DOHH2 (cell line): ENCODE results near the gene TMEM273.

Source experiments
- H3F3A ChIP-seq: fragments of 200-600 bp; sonication (generic), shearing (Covaris generic); 2 replicates; pipeline ENCODE4 v1.6.0; 2016; ENCODE audit warnings: antibody characterized with exemption, mild to moderate bottlenecking; ENCODE audit not compliant: control insufficient read depth, insufficient read depth
- H3K27ac ChIP-seq: fragments of 200-600 bp; sonication (generic); 2 replicates; pipeline ENCODE4 v1.5.1; 2014; ENCODE audit warnings: low read depth, mild to moderate bottlenecking, low read length, moderate library complexity
- H3K27me3 ChIP-seq: fragments of 200-600 bp; sonication (generic); 2 replicates; pipeline ENCODE4 v1.6.1; 2014; ENCODE audit warnings: mild to moderate bottlenecking, low read length, mixed read lengths; ENCODE audit not compliant: control insufficient read depth
- H3K36me3 ChIP-seq: fragments of 200-600 bp; sonication (generic); 2 replicates; pipeline ENCODE4 v1.6.1; 2014; ENCODE audit warnings: mild to moderate bottlenecking, low read length, moderate library complexity, mixed read lengths; ENCODE audit not compliant: control insufficient read depth
- H3K4me1 ChIP-seq: fragments of 200-600 bp; sonication (generic); 2 replicates; pipeline ENCODE4 v1.6.1; 2014; ENCODE audit warnings: mild to moderate bottlenecking, low read length, mixed read lengths; ENCODE audit not compliant: control insufficient read depth
- H3K4me2 ChIP-seq: fragments of 200-600 bp; sonication (generic); 2 replicates; pipeline ENCODE4 v1.6.0; 2014; ENCODE audit warnings: mild to moderate bottlenecking, low read length, moderate library complexity
- H3K4me3 ChIP-seq: fragments of 200-600 bp; sonication (generic); 2 replicates; pipeline ENCODE4 v1.5.1; 2014; ENCODE audit warnings: mild to moderate bottlenecking, low read length, mixed read lengths
- H3K79me2 ChIP-seq: fragments of 200-600 bp; sonication (generic); 2 replicates; pipeline ENCODE4 v1.6.1; 2014; ENCODE audit warnings: mild to moderate bottlenecking, low read length, mixed read lengths; ENCODE audit not compliant: control insufficient read depth
- H3K9me2 ChIP-seq: fragments of 200-600 bp; sonication (generic); replicated peaks from 2 replicates; pipeline ENCODE4 v1.6.1; 2014; ENCODE audit warnings: mild to moderate bottlenecking, low read length, mixed read lengths; ENCODE audit not compliant: control insufficient read depth
- H3K9me3 ChIP-seq: fragments of 200-600 bp; sonication (generic); 2 replicates; pipeline ENCODE4 v1.6.1; 2014; ENCODE audit warnings: antibody characterized with exemption, low read length, mixed read lengths; ENCODE audit not compliant: control insufficient read depth, insufficient read depth
- H4K20me1 ChIP-seq: fragments of 200-600 bp; sonication (generic); 2 replicates; pipeline ENCODE4 v1.6.0; 2014; ENCODE audit warnings: low read depth, mild to moderate bottlenecking, antibody characterized with exemption, low read length, moderate library complexity; ENCODE audit not compliant: control insufficient read depth, insufficient read depth
- EZH2phosphoT487 ChIP-seq: fragments of 200-600 bp; sonication (generic); IDR thresholded peaks from 2 replicates; pipeline ENCODE4 v1.6.1; 2017; ENCODE audit warnings: borderline replicate concordance, mild to moderate bottlenecking, antibody characterized with exemption, low read length, moderate library complexity, mixed read lengths
- TF ChIP-seq, protein P1 (sequence below): fragments of 200-600 bp; sonication (generic); IDR thresholded peaks from one replicate; pipeline ENCODE4 v1.5.1; 2014; ENCODE audit warnings: antibody characterized with exemption, mild to moderate bottlenecking, low read depth, low read length; ENCODE audit not compliant: poor library complexity, severe bottlenecking

Gene TMEM273

DNA sequence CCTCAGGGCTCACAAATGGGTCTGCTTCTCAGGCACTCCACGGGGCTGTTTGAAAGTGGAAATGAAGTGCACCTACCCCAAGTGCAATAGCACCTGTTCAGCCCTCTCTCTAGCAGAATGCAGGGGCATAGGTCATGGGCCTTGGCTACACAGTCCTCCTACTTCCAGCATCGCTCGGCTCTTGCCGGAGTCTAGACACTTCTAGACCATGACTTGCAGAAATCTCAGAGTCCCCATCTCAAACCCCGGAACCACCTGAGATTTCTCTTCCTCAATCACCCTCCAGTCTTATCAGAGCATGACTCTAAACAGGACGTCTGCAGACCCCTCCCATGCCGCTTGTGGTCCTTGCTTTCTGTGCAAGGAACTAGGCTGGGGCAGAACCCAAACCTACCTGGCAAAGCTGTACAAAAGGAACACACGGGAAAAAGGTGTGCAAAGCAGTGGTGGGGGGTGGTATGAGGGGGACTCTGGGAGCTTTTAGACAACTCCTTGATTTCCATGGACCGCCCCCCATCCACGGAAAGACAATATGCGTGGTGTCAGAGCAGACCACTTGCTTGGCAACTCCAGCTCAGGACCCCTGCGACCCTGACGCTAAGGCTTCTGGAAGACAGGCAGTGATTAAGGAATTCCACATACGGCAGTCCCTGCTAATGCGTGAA, 13.8 kb downstream of the TMEM273 start:
- no peaks in the 10 kb centered on the region for H3K36me3 ChIP-seq
- TF ChIP-seq, protein P1, sequence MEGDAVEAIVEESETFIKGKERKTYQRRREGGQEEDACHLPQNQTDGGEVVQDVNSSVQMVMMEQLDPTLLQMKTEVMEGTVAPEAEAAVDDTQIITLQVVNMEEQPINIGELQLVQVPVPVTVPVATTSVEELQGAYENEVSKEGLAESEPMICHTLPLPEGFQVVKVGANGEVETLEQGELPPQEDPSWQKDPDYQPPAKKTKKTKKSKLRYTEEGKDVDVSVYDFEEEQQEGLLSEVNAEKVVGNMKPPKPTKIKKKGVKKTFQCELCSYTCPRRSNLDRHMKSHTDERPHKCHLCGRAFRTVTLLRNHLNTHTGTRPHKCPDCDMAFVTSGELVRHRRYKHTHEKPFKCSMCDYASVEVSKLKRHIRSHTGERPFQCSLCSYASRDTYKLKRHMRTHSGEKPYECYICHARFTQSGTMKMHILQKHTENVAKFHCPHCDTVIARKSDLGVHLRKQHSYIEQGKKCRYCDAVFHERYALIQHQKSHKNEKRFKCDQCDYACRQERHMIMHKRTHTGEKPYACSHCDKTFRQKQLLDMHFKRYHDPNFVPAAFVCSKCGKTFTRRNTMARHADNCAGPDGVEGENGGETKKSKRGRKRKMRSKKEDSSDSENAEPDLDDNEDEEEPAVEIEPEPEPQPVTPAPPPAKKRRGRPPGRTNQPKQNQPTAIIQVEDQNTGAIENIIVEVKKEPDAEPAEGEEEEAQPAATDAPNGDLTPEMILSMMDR, result no peak
- no peak for TF ChIP-seq EZH2phosphoT487
- H3K27me3 ChIP-seq, result no peaks in the 10 kb centered on the region
- H3K9me3 ChIP-seq, result no peaks in the 10 kb centered on the region
- H3K4me2 ChIP-seq, result no peak overlapping the region
- H3F3A ChIP-seq, result no peaks in the 10 kb centered on the region
- no peaks in the 10 kb centered on the region for H3K9me2 ChIP-seq
- no peaks in the 10 kb centered on the region for H4K20me1 ChIP-seq
- no peak overlapping the region for H3K27ac ChIP-seq
- H3K4me1 ChIP-seq, result peaks cover 24% of the 10 kb centered on the region
- H3K79me2 ChIP-seq, result no peaks in the 10 kb centered on the region
- H3K4me3 ChIP-seq, result no peak overlapping the region

DNA sequence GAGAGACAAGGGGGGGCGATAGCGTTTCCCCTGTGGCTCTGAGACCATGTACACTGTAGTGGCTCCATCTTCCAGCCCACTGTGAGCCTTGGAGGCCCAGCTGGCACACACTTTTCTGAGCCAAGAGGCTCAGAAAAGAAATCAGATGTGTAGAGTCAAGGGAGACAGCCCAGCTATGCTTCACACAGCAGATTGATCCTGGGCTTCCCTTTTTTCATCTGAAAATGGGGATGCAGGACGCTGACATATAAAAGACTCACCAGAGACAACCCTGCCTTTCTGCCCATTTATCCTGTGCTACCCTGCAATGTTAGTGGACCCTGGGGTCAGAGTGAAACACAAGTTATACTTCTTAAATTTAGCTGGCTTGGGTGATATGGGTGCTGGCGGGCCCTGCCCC, 14.3 kb downstream of the TMEM273 start:
- Histone ChIP-seq H3K27ac (no peak overlapping the region), H3K4me2 (no peak overlapping the region), H3K79me2 (no peaks in the 10 kb centered on the region), H3K9me2 (no peaks in the 10 kb centered on the region), H3K36me3 (no peaks in the 10 kb centered on the region), H3K27me3 (no peaks in the 10 kb centered on the region), H3K4me1 (peaks cover 19% of the 10 kb centered on the region), H3F3A (no peaks in the 10 kb centered on the region), H3K9me3 (no peaks in the 10 kb centered on the region), H3K4me3 (no peak overlapping the region), H4K20me1 (no peaks in the 10 kb centered on the region)
- TF ChIP-seq, protein P1, result no peak
- no peak for TF ChIP-seq EZH2phosphoT487

DNA sequence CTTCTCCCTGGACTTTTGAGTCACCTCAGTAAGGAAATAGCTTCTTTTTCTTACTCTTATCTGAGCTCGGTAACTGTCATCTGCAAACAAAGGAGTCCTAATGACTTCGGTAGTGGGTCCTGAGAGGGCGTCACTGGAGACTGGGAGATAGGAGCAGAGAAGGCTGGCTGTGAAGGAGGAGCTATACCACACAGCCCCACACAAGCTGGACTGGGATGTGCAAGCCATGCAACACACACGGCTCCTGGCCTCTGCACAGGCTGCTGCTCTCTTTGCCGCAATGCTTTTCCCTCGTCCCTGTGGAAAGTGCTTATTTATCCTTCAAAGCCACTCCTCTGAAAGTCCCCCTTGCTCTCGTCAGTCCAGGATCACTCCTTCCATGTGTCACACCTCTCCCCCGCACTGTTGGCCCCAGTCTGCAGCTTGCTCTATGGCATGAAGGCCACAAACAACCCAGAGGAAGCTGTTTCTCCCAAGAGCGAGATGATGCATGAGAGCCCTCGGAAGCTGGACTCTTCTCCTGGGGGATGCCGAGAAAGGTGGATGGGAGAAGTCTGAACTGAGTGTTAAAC, 14.9 kb downstream of the TMEM273 start:
- Histone ChIP-seq H3K4me1 (peaks cover 15% of the 10 kb centered on the region), H3K27me3 (no peaks in the 10 kb centered on the region), H3K79me2 (no peaks in the 10 kb centered on the region), H3K4me3 (no peak overlapping the region), H4K20me1 (no peaks in the 10 kb centered on the region), H3K4me2 (no peak overlapping the region), H3K27ac (no peak overlapping the region), H3K36me3 (no peaks in the 10 kb centered on the region), H3K9me3 (no peaks in the 10 kb centered on the region), H3F3A (no peaks in the 10 kb centered on the region), H3K9me2 (no peaks in the 10 kb centered on the region)
- TF ChIP-seq, protein P1, result no peak
- TF ChIP-seq EZH2phosphoT487, result no peak
